ENCODE data around the gene CRIM1. TPM values are rescaled to one million over a fixed set of nuclear protein-coding genes. Genes with fewer than 3 reads are reported as not detected.

CRIM1 gene
- total RNA-seq, 4 donors from 2014 or later, result 93.2 to 194 (median 119) TPM

GRCh38 chr2:36385603-36386002 lies 30.0 kb downstream of the CRIM1 start:
- Histone ChIP-seq H3K27me3 (no peaks in the 10 kb centered on the region), H3K36me3 (no peaks in the 10 kb centered on the region), H3K4me1 (peaks cover 60 to 82% of the 10 kb centered on the region in 2 donors), H3K4me3 (no peak overlapping the region), H3K9me3 (no peaks in the 10 kb centered on the region), H3K27ac (peak overlapping the region in 2 of 4 donors; percentile 3 to 12)
- ATAC-seq (no peak), DNase-seq (no peak)
- TF ChIP-seq POLR2A (IDR thresholded peaks at IDR 0.05) (no peak), CTCF (IDR thresholded peaks at IDR 0.05 in 4 of 5, conservative IDR thresholded peaks at IDR 0.05 in 1 of 5) (no peak)
- in situ Hi-C loops (cut with MboI; ENCODE audit: low sequenced_read_pairs in 4 of 4), result no loop called here
- intact Hi-C loops (cut with DNase I; ENCODE audit: low total_unique reads), result no loop called here

GRCh38 chr2:36387258-36387916 lies 31.8 kb downstream of the CRIM1 start:
- H3K9me3 ChIP-seq, result no peaks in the 10 kb centered on the region
- in situ Hi-C loops (cut with MboI; ENCODE audit: low sequenced_read_pairs in 4 of 4) (no loop called here), intact Hi-C loops (cut with DNase I; ENCODE audit: low total_unique reads) (no loop called here)
- no peak for DNase-seq
- no peaks in the 10 kb centered on the region for H3K36me3 ChIP-seq
- no peaks in the 10 kb centered on the region for H3K27me3 ChIP-seq
- no peak for ATAC-seq
- peaks cover 57 to 76% of the 10 kb centered on the region in 2 donors for H3K4me1 ChIP-seq
- no peak overlapping the region for H3K4me3 ChIP-seq
- no peak for TF ChIP-seq POLR2A (IDR thresholded peaks at IDR 0.05)
- no peak for TF ChIP-seq CTCF (IDR thresholded peaks at IDR 0.05 in 4 of 5, conservative IDR thresholded peaks at IDR 0.05 in 1 of 5)
- H3K27ac ChIP-seq, result peak overlapping the region; percentile 33 to 47 (median 38)

GRCh38 chr2:36388472-36388871 lies 32.9 kb downstream of the CRIM1 start:
- DNase-seq (no peak), ATAC-seq (no peak)
- H3K36me3 ChIP-seq, result no peaks in the 10 kb centered on the region
- intact Hi-C loops (cut with DNase I; ENCODE audit: low total_unique reads), result no loop called here
- no peak overlapping the region for H3K4me3 ChIP-seq
- H3K9me3 ChIP-seq, result no peaks in the 10 kb centered on the region
- H3K27ac ChIP-seq, result peak overlapping the region; percentile 33 to 47 (median 38)
- in situ Hi-C loops (cut with MboI; ENCODE audit: low sequenced_read_pairs in 4 of 4), result no loop called here
- peaks cover 62 to 80% of the 10 kb centered on the region in 2 donors for H3K4me1 ChIP-seq
- no peaks in the 10 kb centered on the region for H3K27me3 ChIP-seq
- TF ChIP-seq CTCF (IDR thresholded peaks at IDR 0.05 in 4 of 5, conservative IDR thresholded peaks at IDR 0.05 in 1 of 5) (no peak), POLR2A (IDR thresholded peaks at IDR 0.05) (no peak)

- in situ Hi-C loops (cut with MboI; ENCODE audit: low sequenced_read_pairs in 4 of 4), result no loop called here
- Histone ChIP-seq H3K27ac (peak overlapping the region; percentile 35 to 47 (median 40)), H3K9me3 (no peaks in the 10 kb centered on the region), H3K4me3 (no peak overlapping the region), H3K36me3 (no peaks in the 10 kb centered on the region), H3K4me1 (peaks cover 68 to 84% of the 10 kb centered on the region in 2 donors), H3K27me3 (no peaks in the 10 kb centered on the region)
- intact Hi-C loops (cut with DNase I; ENCODE audit: low total_unique reads), result no loop called here
- DNase-seq (no peak), ATAC-seq (no peak)
- TF ChIP-seq CTCF (IDR thresholded peaks at IDR 0.05 in 4 of 5, conservative IDR thresholded peaks at IDR 0.05 in 1 of 5) (no peak), POLR2A (IDR thresholded peaks at IDR 0.05) (no peak)
Observed at GRCh38 chr2:36389091-36389564, 33.5 kb downstream of the CRIM1 start.
